ENCODE measurements around the gene KCNIP3.

The KCNIP3 gene

DNA sequence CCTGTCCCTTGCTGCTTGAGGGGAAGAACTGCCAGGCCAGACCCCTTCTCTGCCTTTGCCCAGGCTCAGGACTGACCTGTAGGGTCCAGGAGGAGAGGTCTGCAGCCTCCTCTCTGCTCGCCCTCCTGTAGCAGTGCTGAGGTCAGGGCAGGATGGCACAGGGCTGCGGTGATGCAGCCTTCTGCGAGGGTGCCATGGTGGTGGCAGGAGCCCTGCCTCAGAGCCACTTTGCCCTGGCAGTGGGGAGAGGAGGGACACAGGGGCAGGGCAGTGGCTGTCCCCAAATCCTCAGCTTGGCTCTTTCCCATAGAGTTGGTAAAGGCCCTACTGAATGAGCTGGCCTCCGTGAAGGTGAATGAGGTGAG is 22.0 kb upstream of the KCNIP3 start:
- DNase-seq: no peak

DNA sequence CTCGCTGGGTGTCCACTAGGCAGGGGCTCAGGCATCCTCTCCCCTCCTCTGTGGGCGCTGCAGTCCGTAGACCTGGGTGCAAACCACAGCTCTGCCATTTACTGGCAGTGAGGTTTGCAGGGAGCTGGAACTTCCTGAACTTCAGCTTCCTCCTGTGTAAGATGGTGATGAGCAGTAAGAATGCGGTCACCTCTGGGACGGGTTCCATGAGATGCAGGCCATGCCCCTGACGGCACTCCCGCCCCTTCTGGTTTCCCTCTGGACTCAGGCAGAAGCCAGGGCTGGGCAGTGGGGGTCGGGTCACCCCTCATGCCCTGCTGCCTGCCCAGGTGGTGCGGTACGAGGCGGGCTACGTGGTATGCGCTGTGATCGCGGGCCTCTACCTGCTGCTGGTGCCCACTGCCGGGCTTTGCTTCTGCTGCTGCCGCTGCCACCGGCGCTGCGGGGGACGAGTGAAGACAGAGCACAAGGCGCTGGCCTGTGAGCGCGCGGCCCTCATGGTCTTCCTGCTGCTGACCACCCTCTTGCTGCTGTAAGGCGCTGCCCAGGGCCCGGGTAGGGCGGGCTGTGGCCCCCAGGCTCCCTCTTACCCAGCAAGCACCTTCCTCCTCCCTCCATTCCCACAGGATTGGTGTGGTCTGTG is 21.4 kb upstream of the KCNIP3 start:
- no peak for DNase-seq

- DNase-seq: no peak
These were observed 20.8 kb upstream of the KCNIP3 start for GRCh38 chr2:95276244-95276887.

DNA sequence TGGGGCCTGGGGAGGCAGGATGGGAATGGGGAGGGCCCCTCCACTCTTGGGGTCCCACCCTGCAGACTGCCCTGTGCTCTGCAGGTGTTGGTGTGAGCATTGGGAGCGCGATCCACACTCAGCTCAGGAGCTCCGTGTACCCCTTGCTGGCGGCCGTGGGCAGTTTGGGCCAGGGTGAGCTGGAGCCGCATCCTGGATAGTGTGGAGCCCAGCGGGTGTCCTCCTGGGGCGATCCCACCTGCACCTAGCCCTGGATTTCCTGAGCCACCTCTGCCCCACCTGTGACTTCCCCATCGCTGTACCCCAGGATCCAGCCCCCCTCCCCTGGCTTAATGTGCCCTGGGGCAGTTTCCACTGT is 20.3 kb upstream of the KCNIP3 start:
- DNase-seq: no peak

GRCh38 chr2:95277246-95277906 is 19.8 kb upstream of the KCNIP3 start:
- no peak for DNase-seq

- no peak for DNase-seq
These were observed 19.1 kb upstream of the KCNIP3 start for GRCh38 chr2:95278051-95278471.

GRCh38 chr2:95278637-95279225 is 18.4 kb upstream of the KCNIP3 start:
- DNase-seq: no peak

- DNase-seq: no peak
These were observed 17.6 kb upstream of the KCNIP3 start for GRCh38 chr2:95279435-95280035.

DNA sequence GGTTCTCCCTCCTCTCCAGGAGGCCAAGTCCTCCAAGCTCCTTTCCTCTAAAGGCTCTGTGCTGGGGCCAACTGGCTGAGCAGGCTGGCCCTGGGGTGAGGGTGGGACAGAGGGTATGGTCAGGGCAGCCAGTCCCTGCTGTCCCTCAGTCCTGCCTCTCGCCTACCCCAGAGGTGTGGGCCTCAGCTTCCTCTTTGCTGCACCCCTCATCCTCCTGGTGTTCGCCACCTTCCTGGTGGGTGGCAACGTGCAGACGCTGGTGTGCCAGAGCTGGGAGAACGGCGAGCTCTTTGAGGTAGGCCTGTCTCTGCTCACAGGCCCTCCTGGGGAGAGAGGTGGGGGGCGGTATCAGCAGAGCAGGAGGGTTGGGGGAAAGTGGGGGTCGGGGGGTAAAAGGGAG is 16.1 kb upstream of the KCNIP3 start:
- DNase-seq: no peak

GRCh38 chr2:95281786-95282185 is 15.4 kb upstream of the KCNIP3 start:
- no peak for DNase-seq

- no peak for DNase-seq
These were observed 14.7 kb upstream of the KCNIP3 start for GRCh38 chr2:95282458-95282857.

DNA sequence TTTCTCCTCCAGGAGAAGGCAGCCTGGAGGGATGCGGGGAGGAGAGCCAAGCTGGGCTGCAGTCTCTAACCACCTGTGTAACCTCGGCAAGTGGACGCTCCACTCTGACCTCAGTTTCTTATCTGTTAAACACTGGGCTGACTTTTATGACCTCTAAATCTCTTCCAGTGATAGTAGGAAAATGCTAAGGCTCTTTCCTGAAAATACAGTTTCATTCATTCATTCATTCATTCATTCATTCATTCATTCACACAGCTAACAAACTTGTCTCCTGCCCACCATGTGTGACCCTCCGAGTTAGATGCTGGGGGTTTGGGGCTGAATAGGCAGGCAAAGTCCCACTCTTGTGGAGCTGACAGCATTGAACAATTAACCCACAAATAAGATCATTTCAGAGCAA is 13.6 kb upstream of the KCNIP3 start:
- DNase-seq: no peak

GRCh38 chr2:95284886-95285541 is 12.1 kb upstream of the KCNIP3 start:
- DNase-seq: no peak

GRCh38 chr2:95285542-95285932 is 11.6 kb upstream of the KCNIP3 start:
- DNase-seq: no peak

DNA sequence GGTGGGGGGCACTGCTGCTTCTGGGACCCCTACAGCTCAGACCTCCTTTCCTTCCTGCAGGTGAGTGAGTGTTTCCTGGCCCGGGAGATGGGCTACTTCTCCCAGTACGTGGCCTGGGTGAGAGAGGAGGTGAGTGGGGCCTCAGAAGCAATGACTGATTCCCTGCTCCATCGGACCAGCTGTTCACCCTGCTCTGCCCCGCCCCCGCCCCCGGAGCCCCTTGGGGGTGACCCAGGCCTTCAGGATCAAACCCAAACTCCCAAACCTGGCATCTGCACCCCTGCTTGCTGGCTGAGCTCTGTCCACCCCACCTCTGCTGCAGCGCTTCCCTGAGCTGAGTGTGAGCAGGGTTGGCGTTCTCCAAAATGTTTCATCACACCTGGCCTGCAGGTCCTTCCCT is 9.8 kb upstream of the KCNIP3 start:
- no peak for DNase-seq

GRCh38 chr2:95287806-95288205 is 9.3 kb upstream of the KCNIP3 start:
- no peak for DNase-seq

DNA sequence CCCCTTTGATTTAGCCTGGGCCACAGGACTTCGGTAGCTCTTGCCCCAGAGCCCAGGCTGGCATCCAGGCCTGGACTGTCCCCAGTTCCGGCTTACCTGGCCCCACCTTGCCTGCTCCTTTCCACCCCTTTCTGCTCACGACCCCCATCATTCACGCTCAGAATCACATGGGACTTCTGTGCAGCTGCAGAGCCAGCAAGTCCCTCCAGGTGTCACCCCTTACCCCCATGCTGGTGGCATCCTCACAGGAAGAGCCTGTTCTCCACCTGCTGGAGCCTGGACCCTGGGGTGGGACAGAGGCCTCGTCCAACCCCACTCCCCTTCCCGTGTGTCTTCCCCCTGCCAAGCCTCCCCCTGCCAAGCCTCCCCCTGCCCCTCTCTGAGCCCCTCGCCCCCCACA is 7.9 kb upstream of the KCNIP3 start:
- DNase-seq: no peak

GRCh38 chr2:95291222-95291621 is 5.9 kb upstream of the KCNIP3 start:
- DNase-seq: no peak

- no peak for DNase-seq
These were observed 4.4 kb upstream of the KCNIP3 start for GRCh38 chr2:95292623-95293260.

GRCh38 chr2:95294579-95295250 is 2.4 kb upstream of the KCNIP3 start:
- no peak for DNase-seq

- DNase-seq: no peak
These were observed 1.8 kb upstream of the KCNIP3 start for GRCh38 chr2:95295376-95295775.

GRCh38 chr2:95296011-95296410 is 1.1 kb upstream of the KCNIP3 start:
- no peak for DNase-seq

Measured in eye (tissue), 1 donor.